Measurements from ENCODE around the gene TAS2R30.

DNA sequence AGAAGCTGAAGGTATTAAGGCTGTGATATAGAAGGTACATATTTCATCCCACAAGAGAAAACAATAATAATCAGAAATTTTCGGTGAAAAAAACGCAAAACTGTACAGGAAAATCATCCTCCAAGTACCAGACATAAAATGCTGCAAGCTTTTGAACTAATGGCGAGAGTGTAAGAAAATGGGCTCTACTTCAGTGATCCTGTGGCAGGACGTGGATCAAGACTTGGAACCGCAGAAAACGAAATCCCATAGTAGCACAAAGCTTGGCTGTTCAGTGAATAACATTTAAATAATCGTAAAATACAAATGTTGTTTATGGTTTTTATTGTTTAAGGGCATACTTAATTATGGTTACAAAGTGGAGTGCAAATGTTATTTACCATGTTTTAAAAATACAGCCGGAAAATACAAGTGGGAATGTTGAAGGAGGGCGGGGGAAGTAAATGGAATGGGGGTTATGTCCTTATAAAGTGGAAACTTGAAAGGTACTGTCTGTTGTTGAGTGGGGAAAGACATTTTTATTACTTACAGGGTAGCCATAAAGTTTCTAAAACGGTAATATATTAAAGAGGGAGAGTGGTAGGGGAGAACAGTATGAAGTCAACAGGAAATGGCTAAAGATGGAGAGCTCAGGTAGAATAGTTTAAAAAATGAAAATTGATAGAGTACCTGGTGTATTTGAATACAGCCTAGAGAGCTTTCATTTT lies 37.7 kb upstream of the TAS2R30 start:
- TF ChIP-seq, protein P1, sequence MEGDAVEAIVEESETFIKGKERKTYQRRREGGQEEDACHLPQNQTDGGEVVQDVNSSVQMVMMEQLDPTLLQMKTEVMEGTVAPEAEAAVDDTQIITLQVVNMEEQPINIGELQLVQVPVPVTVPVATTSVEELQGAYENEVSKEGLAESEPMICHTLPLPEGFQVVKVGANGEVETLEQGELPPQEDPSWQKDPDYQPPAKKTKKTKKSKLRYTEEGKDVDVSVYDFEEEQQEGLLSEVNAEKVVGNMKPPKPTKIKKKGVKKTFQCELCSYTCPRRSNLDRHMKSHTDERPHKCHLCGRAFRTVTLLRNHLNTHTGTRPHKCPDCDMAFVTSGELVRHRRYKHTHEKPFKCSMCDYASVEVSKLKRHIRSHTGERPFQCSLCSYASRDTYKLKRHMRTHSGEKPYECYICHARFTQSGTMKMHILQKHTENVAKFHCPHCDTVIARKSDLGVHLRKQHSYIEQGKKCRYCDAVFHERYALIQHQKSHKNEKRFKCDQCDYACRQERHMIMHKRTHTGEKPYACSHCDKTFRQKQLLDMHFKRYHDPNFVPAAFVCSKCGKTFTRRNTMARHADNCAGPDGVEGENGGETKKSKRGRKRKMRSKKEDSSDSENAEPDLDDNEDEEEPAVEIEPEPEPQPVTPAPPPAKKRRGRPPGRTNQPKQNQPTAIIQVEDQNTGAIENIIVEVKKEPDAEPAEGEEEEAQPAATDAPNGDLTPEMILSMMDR (IDR thresholded peaks at IDR 0.05; ENCODE audit: low read length): no peak
- TF ChIP-seq EZH2 (optimal IDR thresholded peaks at IDR 0.05; ENCODE audit: low read depth, low read length): no peak

Measured in MM.1S (cell line).